Sigmoid colon (tissue), 7 donors: ENCODE data around the gene USP24. TPM values are rescaled to one million over a fixed set of nuclear protein-coding genes. Genes with fewer than 3 reads are reported as not detected.

Experiments used
- DNase-seq: peaks from one replicate; pipeline ENCODE4 v3.0.0-alpha.2; 2019
- H3K27ac ChIP-seq, 4 donors: fragments of 200-600 bp; sonication (generic); one replicate each; pipeline ENCODE4 v1.5.1; 2016 to 2019; ENCODE audit warnings: mild to moderate bottlenecking in 1 of 4
- H3K27me3 ChIP-seq, 3 donors: fragments of 200-600 bp; sonication (generic); one replicate each; pipeline ENCODE4 v1.5.1; 2019; ENCODE audit warnings: mild to moderate bottlenecking in 1 of 3
- H3K36me3 ChIP-seq, 4 donors: fragments of 200-600 bp; sonication (generic); one replicate each; pipeline ENCODE4 v1.5.1; 2016 to 2019
- H3K4me1 ChIP-seq, 4 donors: fragments of 200-600 bp; sonication (generic); one replicate each; pipeline ENCODE4 v1.5.1; 2017 to 2019
- H3K4me3 ChIP-seq, 4 donors: fragments of 200-600 bp; sonication (generic); one replicate each; pipeline ENCODE4 v1.5.1; 2017 to 2019; ENCODE audit warnings: mild to moderate bottlenecking in 2 of 4, moderate library complexity in 1 of 4
- H3K9me3 ChIP-seq, 4 donors: fragments of 200-600 bp in 3 of 4; sonication (generic) in 3 of 4; one replicate each; pipeline versions ENCODE4 v1.5.1 to v1.6.1; 2013 to 2019
- EP300 ChIP-seq, 4 donors: sonication (generic); formaldehyde crosslinking; IDR thresholded peaks; one replicate each; pipeline ENCODE4 v1.6.1; 2017; ENCODE audit warnings: antibody characterized with exemption in 4 of 4
- POLR2A ChIP-seq, 2 donors: fragments of 450-650 bp; IDR thresholded peaks; one replicate each; pipeline ENCODE4 v1.6.1; 2016; ENCODE audit warnings: antibody characterized with exemption in 2 of 2, mild to moderate bottlenecking in 2 of 2, moderate library complexity in 2 of 2
- POLR2AphosphoS5 ChIP-seq, 4 donors: sonication (generic); formaldehyde crosslinking; IDR thresholded peaks; one replicate each; pipeline ENCODE4 v1.6.1; 2017; ENCODE audit warnings: antibody characterized with exemption in 4 of 4
- WGBS, 2 donors: extraction: QIAGEN DNeasy Blood & Tissue Kit; methylation state at CpG; one replicate each; pipeline ENCODE4 v1.1.7; 2013; 5-methylcytosine and 5-hydroxymethylcytosine counted together
- intact Hi-C: fragments of 100-400 bp; cut with DNase I; formaldehyde crosslinking; loops from one replicate; pipeline ENCODE4 v1.15.1; 2023
- polyA plus RNA-seq, 3 donors: library from polyadenylated mRNA; stranded (reverse); fragments of 200-250 nt; gene quantifications; one replicate each; pipeline ENCODE4 v1.2.3, GENCODE V29; 2013
- total RNA-seq, 4 donors: library from RNA; depleted of rRNA; stranded (reverse); fragments of >200 nt; gene quantifications; one replicate each; pipeline ENCODE4 v1.1.0, GENCODE V29; 2016
- TF ChIP-seq, protein P1 (sequence below), 4 experiments: fragments of 450-650 bp in 3 of 4; fragments of 200-600 bp in 1 of 4; IDR thresholded peaks; one replicate each; pipeline ENCODE4 v1.5.1; 2016 to 2019; ENCODE audit warnings: antibody characterized with exemption in 4 of 4, mild to moderate bottlenecking in 3 of 4, moderate library complexity in 2 of 4
- donor health status: healthy with polysubstance abuse.
- donor health status: Bipolar disorder and iron deficiency.
- donor health status: healthy.

USP24 gene
- total and polyA plus RNA-seq, 7 donors, result 3.6 to 66.2 (median 46.4) TPM

DNA sequence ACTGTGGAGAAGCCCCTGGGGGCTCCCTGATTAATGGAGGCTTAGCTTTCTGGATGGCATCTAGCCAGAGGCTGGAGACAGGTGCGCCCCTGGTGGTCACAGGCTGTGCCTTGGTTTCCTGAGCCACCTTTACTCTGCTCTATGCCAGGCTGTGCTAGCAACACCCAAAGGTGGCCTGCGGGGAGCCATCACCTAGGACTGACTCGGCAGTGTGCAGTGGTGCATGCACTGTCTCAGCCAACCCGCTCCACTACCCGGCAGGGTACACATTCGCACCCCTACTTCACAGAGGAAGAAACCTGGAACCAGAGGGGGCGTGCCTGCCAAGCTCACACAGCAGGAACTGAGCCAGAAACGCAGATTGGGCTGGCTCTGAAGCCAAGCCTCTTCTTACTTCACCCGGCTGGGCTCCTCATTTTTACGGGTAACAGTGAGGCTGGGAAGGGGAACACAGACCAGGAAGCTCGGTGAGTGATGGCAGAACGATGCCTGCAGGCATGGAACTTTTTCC lies 151.0 kb downstream of the USP24 start:
- no peaks in the 10 kb centered on the region for H3K27me3 ChIP-seq
- peaks cover 4 to 27% (median 12%) of the 10 kb centered on the region in 4 donors for H3K36me3 ChIP-seq
- H3K4me1 ChIP-seq, result peaks cover 0 to 40% (median 37%) of the 10 kb centered on the region in 4 donors
- DNase-seq, result no peak
- no peak for TF ChIP-seq POLR2A (IDR thresholded peaks at IDR 0.05)
- TF ChIP-seq POLR2AphosphoS5 (IDR thresholded peaks at IDR 0.05), result peak in 1 of 4 donors; percentile 15
- intact Hi-C loops, result loop anchor here (10.0 kb wide), 1 partner anchor 211 kb away; no protein-coding TSS in a partner anchor
- WGBS, 2 donors, result 73% methylated on average over 12 of the region's 12 CpGs
- H3K9me3 ChIP-seq, result no peaks in the 10 kb centered on the region
- H3K27ac ChIP-seq, result peak overlapping the region; percentile 53 to 78 (median 74)
- H3K4me3 ChIP-seq, result no peak overlapping the region

DNA sequence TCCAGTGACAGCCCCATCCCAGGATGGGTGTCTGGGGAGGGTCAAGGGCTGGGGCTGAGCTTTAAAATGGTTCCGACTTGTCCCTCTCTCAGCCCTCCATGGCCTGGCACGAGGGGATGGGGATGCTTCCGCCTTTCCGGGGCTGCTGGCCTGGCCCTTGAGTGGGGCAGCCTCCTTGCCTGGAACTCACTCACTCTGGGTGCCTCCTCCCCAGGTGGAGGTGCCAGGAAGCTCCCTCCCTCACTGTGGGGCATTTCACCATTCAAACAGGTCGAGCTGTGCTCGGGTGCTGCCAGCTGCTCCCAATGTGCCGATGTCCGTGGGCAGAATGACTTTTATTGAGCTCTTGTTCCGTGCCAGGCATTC lies 151.6 kb downstream of the USP24 start:
- TF ChIP-seq, protein P1, sequence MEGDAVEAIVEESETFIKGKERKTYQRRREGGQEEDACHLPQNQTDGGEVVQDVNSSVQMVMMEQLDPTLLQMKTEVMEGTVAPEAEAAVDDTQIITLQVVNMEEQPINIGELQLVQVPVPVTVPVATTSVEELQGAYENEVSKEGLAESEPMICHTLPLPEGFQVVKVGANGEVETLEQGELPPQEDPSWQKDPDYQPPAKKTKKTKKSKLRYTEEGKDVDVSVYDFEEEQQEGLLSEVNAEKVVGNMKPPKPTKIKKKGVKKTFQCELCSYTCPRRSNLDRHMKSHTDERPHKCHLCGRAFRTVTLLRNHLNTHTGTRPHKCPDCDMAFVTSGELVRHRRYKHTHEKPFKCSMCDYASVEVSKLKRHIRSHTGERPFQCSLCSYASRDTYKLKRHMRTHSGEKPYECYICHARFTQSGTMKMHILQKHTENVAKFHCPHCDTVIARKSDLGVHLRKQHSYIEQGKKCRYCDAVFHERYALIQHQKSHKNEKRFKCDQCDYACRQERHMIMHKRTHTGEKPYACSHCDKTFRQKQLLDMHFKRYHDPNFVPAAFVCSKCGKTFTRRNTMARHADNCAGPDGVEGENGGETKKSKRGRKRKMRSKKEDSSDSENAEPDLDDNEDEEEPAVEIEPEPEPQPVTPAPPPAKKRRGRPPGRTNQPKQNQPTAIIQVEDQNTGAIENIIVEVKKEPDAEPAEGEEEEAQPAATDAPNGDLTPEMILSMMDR (IDR thresholded peaks at IDR 0.05), result no peak
- no peak for TF ChIP-seq POLR2AphosphoS5 (IDR thresholded peaks at IDR 0.05)
- peaks cover 4 to 21% (median 9%) of the 10 kb centered on the region in 4 donors for H3K36me3 ChIP-seq
- no peaks in the 10 kb centered on the region for H3K9me3 ChIP-seq
- no peak overlapping the region for H3K4me3 ChIP-seq
- DNase-seq, result no peak
- H3K27ac ChIP-seq, result peak overlapping the region in 1 of 4 donors; percentile 77
- peaks cover 0 to 40% (median 37%) of the 10 kb centered on the region in 4 donors for H3K4me1 ChIP-seq
- 89 to 92% methylated on average over 9 of the region's 9 CpGs for WGBS, 2 donors
- intact Hi-C loops, result loop anchor here (10.0 kb wide), 1 partner anchor 211 kb away; no protein-coding TSS in a partner anchor
- H3K27me3 ChIP-seq, result no peaks in the 10 kb centered on the region

DNA sequence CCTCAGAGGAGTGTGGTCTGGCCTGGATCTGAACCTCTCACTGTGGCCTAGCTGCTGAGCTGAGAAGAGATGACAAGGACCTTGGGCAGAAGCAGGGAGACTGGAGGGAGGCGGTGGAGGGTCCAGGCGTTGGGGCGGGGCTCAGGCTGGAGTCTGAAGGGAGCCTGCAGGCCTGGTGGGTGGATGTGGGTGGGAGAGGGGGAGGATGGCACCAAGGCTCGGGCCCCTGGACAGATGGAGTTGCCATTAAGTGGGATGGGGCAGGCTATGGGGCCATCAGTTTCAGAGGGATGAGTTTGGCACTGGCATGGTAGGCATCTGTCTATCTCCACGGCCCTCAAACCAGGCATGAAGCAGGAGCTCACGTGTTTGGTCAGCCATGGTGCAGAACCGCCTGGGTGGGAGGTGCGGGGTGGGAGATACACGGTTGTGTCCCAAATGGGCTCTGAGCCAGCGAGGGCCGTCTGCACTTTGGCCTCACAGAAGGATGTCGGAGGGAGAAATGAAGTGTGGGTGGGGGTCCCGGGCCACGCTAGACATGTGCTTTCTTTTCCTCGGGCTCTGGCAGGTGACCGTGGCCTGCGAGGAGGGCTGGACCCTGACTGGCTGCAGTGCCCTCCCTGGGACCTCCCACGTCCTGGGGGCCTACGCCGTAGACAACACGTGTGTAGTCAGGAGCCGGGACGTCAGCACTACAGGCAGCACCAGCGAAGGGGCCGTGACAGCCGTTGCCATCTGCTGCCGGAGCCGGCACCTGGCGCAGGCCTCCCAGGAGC lies 152.2 kb downstream of the USP24 start:
- intact Hi-C loops, result loop anchor here (10.0 kb wide), 1 partner anchor 212 kb away; no protein-coding TSS in a partner anchor
- Histone ChIP-seq H3K4me1 (peaks cover 0 to 40% (median 37%) of the 10 kb centered on the region in 4 donors), H3K27ac (peak overlapping the region in 2 of 4 donors; percentile 52 to 75), H3K4me3 (no peak overlapping the region), H3K36me3 (peaks cover 0 to 16% (median 6%) of the 10 kb centered on the region in 4 donors), H3K27me3 (no peaks in the 10 kb centered on the region), H3K9me3 (no peaks in the 10 kb centered on the region)
- TF ChIP-seq POLR2AphosphoS5 (IDR thresholded peaks at IDR 0.05), result no peak
- TF ChIP-seq, protein P1 (IDR thresholded peaks at IDR 0.05), result no peak
- no peak for TF ChIP-seq EP300 (IDR thresholded peaks at IDR 0.05)
- TF ChIP-seq POLR2A (IDR thresholded peaks at IDR 0.05), result no peak
- no peak for DNase-seq
- 93 to 94% methylated on average over 29 of the region's 29 CpGs for WGBS, 2 donors

DNA sequence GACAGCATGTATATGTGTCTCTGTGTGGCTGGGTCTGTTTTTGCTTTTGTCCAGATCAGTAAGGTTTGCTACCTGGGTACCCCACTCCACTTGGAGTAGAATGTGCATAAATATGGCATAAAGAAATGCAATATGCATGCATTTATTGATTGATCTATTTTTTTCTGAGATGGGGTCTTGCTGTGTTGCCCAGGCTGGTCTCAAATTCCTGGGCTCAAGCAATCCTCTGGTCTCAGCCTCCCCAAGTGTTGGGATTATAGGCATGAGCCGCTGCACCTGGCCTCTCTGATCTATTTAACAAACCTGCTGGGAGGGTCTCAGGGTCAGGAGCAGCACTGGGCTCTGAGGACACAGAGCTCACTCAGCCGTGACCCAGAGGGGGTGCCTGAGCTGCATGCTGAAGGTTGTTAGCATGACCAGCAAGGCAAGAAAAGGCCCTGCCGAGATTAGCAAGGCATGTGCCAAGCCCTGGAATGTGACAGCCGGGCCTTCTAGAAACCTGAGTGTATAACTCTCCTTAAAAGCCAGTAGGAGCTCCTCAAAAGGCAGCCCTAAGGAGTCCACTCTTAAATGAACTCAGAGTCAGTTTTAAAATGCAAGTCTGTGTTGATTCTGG lies 153.3 kb downstream of the USP24 start:
- Histone ChIP-seq H3K27ac (peak overlapping the region in 2 of 4 donors; percentile 52 to 75), H3K36me3 (peaks cover 0 to 5% (median 2%) of the 10 kb centered on the region in 4 donors), H3K27me3 (no peaks in the 10 kb centered on the region), H3K4me1 (peaks cover 0 to 40% (median 31%) of the 10 kb centered on the region in 4 donors), H3K9me3 (no peaks in the 10 kb centered on the region), H3K4me3 (no peak overlapping the region)
- intact Hi-C loops, result loop anchor here (10.0 kb wide), 1 partner anchor 213 kb away; no protein-coding TSS in a partner anchor
- WGBS, 2 donors, result 86 to 92% methylated on average over 4 of the region's 4 CpGs
- DNase-seq, result no peak
- TF ChIP-seq POLR2A (IDR thresholded peaks at IDR 0.05) (no peak), EP300 (IDR thresholded peaks at IDR 0.05) (no peak)

DNA sequence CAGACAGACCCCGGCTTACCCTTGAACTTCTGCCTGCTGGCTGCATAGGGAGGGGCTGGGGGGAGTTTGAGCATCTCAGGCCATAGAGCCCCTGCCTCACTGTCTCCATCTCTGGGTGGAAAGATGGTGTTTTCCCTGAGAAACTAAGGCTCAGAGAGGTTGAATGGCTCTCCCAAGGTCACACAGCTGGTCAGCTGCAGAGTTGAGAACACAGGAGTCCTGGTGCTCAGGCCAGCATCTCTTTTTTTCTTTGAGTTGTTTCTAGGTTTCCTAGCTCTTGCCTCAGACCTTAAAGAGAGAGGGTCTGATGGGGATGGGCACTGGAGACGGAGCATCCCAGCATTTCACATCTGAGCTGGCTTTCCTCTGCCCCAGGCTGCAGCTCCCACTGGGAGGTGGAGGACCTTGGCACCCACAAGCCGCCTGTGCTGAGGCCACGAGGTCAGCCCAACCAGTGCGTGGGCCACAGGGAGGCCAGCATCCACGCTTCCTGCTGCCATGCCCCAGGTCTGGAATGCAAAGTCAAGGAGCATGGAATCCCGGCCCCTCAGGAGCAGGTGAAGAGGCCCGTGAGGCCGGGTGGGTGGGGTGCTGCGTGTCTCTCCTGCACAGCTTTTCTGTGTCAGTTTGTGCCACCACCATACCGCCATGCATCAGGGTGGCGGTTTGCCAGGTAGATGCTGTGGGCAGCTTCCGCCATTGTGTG lies 154.0 kb downstream of the USP24 start:
- WGBS, 2 donors, result 86 to 87% methylated on average over 13 of the region's 13 CpGs
- intact Hi-C loops, result loop anchor here (10.0 kb wide), 1 partner anchor 214 kb away; no protein-coding TSS in a partner anchor
- peaks cover 0 to 40% (median 31%) of the 10 kb centered on the region in 4 donors for H3K4me1 ChIP-seq
- no peaks in the 10 kb centered on the region for H3K27me3 ChIP-seq
- H3K27ac ChIP-seq, result peak overlapping the region in 1 of 4 donors; percentile 52
- DNase-seq, result no peak
- TF ChIP-seq POLR2AphosphoS5 (IDR thresholded peaks at IDR 0.05) (no peak), EP300 (IDR thresholded peaks at IDR 0.05) (no peak)
- no peaks in the 10 kb centered on the region for H3K9me3 ChIP-seq
- no peak overlapping the region for H3K4me3 ChIP-seq
- no peaks in the 10 kb centered on the region for H3K36me3 ChIP-seq
